Measurements from ENCODE around the gene ALCAM. TPM values are rescaled to one million over a fixed set of nuclear protein-coding genes. Genes with fewer than 3 reads are reported as not detected.
A peak's percentile ranks its signal among the peaks of the same experiment; 100 is the strongest.

The ALCAM gene
- total and polyA plus RNA-seq, 7 donors = 0.42 to 1.5 (median 0.70) TPM

DNA sequence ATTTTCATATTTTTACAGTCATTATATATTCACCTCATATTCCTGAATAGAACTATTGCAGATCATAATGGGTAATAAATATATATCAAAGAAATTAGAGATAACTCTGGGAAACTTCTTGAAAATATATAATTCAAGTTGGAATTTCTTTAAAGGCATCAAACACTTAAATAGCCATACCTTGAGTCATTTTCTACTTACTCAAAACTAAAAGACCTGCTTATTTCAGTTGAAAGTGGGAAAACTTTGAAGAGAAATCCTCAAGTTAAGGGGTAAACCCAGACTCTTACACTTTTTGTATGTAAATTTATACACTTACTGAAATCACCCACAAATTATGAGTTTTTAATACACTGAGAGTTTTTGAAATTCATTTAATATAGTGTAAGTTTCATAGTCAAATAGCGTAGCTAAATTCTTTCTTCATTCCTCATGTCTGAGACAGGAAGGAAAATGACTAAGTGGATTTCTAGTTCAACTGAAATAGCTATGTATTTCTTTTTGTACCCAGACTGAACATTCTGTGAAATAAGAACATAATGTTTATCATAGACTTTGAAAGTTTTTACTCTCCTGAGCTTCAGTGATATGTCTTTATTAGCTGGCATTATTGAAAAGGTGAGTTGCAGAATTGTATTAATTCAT is 4.6 kb upstream of the ALCAM start:
- peaks cover 3% of the 10 kb centered on the region for H3K4me1 ChIP-seq
- ATAC-seq = no peak
- intact Hi-C loops (cut with DNase I) = no loop called here

DNA sequence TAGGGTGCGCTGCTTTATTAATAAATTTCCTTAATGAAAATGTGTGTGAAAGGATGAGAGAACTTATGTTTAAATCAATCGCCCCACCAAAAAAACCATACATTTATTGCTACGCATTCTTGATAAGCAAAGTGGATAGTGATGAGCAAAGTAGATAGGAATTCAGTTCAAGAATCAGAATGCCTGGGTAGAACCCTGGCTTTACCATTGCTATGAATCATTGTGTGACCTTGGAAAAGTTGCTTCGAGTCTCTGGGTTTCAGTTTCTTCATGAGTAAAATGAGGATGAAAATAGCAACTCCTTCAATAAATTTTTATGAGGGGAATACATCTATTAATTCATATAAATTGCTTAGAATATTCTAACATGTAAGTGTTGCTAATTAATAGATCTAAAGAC is 2.6 kb upstream of the ALCAM start:
- no peak for ATAC-seq
- WGBS, 3 donors = 85 to 94% (median 90%) methylated on average over 4 of the region's 4 CpGs
- intact Hi-C loops (cut with DNase I) = no loop called here

More for the DNA sequence above, 4.6 kb upstream of the ALCAM start:
- no peaks in the 10 kb centered on the region for H3K36me3 ChIP-seq (ENCODE audit: insufficient read depth in 1 of 2, low read depth in 1 of 2)
- 79 to 89% (median 83%) methylated on average over 1 of the region's 1 CpG for WGBS, 3 donors
- H3K27me3 ChIP-seq (ENCODE audit: insufficient read depth in 3 of 3, low read length in 2 of 3) = peaks cover 0 to 29% (median 6%) of the 10 kb centered on the region in 3 donors
- H3K4me3 ChIP-seq = no peak overlapping the region
- no peaks in the 10 kb centered on the region for H3K9me3 ChIP-seq
- TF ChIP-seq, protein P1, sequence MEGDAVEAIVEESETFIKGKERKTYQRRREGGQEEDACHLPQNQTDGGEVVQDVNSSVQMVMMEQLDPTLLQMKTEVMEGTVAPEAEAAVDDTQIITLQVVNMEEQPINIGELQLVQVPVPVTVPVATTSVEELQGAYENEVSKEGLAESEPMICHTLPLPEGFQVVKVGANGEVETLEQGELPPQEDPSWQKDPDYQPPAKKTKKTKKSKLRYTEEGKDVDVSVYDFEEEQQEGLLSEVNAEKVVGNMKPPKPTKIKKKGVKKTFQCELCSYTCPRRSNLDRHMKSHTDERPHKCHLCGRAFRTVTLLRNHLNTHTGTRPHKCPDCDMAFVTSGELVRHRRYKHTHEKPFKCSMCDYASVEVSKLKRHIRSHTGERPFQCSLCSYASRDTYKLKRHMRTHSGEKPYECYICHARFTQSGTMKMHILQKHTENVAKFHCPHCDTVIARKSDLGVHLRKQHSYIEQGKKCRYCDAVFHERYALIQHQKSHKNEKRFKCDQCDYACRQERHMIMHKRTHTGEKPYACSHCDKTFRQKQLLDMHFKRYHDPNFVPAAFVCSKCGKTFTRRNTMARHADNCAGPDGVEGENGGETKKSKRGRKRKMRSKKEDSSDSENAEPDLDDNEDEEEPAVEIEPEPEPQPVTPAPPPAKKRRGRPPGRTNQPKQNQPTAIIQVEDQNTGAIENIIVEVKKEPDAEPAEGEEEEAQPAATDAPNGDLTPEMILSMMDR (IDR thresholded peaks at IDR 0.05) = no peak
- DNase-seq = no peak
- H3K27ac ChIP-seq = no peak overlapping the region

DNA sequence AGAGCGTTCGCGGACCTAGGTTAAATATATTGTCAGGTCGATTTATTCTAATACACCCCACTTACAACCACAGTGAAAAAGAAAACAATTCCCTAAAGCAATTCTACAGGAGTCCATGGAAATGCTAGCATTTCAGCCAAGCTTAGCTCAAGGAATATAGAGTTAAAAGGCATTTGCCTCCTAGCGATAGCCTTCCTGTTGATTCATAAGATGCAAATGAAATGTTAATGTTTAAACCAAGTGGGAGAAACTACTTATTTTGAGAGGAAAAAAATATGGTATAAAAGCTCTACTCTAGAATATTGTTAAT is 1.7 kb upstream of the ALCAM start:
- H3K27me3 ChIP-seq (ENCODE audit: insufficient read depth in 3 of 3, low read length in 2 of 3) = peaks cover 0 to 56% (median 8%) of the 10 kb centered on the region in 3 donors
- no peaks in the 10 kb centered on the region for H3K9me3 ChIP-seq
- no peak for ATAC-seq
- TF ChIP-seq, protein P1 (IDR thresholded peaks at IDR 0.05) = no peak
- no peak for DNase-seq
- H3K4me3 ChIP-seq = no peak overlapping the region
- intact Hi-C loops (cut with DNase I) = no loop called here
- H3K27ac ChIP-seq = no peak overlapping the region
- H3K4me1 ChIP-seq = peaks cover 18% of the 10 kb centered on the region
- no peaks in the 10 kb centered on the region for H3K36me3 ChIP-seq (ENCODE audit: insufficient read depth in 1 of 2, low read depth in 1 of 2)
- WGBS, 3 donors = 62 to 68% (median 67%) methylated on average over 5 of the region's 5 CpGs

More for the DNA sequence above, 2.6 kb upstream of the ALCAM start:
- TF ChIP-seq, protein P1 (IDR thresholded peaks at IDR 0.05) = no peak
- no peak for DNase-seq
- no peak overlapping the region for H3K4me3 ChIP-seq
- peaks cover 13% of the 10 kb centered on the region for H3K4me1 ChIP-seq
- H3K27ac ChIP-seq = no peak overlapping the region
- no peaks in the 10 kb centered on the region for H3K9me3 ChIP-seq
- no peaks in the 10 kb centered on the region for H3K36me3 ChIP-seq (ENCODE audit: insufficient read depth in 1 of 2, low read depth in 1 of 2)
- H3K27me3 ChIP-seq (ENCODE audit: insufficient read depth in 3 of 3, low read length in 2 of 3) = peaks cover 0 to 47% (median 8%) of the 10 kb centered on the region in 3 donors

DNA sequence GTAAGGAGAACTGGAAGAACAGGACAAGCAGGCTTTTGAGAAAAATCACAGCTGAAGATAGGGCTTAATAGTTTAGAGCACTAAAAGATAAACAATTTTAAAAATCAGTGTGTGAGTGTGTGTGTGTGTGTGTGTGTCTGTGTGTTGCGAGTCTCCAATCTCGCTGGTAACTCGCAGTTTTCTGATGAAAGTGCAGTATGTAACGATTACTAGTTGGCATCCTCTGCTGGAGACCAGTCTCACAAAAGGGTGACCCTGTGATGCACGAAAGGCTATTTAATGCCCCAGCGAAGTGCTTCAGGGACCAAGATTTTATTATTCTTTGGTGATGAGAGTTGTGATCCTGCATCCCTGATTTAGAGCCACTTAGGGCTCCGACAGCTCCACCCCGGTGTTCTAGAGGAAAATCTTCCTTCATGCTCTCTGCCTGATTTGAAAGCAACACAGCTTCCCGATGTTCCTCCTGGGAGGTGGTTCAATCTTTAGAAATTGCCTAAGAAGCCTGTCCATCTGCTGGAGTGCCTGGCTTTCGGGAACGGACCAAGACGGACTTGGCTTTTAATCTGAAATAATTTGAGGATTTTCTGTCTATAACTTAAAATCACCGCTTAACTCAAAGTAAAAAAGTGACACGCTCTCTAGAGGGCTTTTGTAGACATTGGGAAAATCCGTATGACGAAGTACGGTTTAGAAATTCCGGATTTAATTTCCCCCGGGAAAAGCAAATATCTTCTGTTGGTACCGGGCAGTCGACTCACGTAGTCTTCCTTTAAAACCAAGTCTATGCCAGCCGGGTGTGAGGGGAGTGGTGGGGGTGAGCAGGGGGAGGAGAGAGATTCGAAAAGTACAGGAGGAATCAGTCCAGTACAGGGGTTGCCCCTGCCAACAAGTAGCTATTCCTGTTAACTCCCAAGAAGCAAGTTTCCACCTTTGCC is 1.1 kb upstream of the ALCAM start:
- ATAC-seq (peak in 1 of 4 donors; percentile 2), DNase-seq (no peak)
- intact Hi-C loops (cut with DNase I) = no loop called here
- no peaks in the 10 kb centered on the region for H3K9me3 ChIP-seq
- 3 to 5% (median 4%) methylated on average over 24 of the region's 24 CpGs for WGBS, 3 donors
- H3K36me3 ChIP-seq (ENCODE audit: insufficient read depth in 1 of 2, low read depth in 1 of 2) = no peaks in the 10 kb centered on the region
- H3K27me3 ChIP-seq (ENCODE audit: insufficient read depth in 3 of 3, low read length in 2 of 3) = peaks cover 0 to 63% (median 8%) of the 10 kb centered on the region in 3 donors
- TF ChIP-seq, protein P1 (IDR thresholded peaks at IDR 0.05) = no peak
- H3K27ac ChIP-seq = no peak overlapping the region
- peaks cover 20% of the 10 kb centered on the region for H3K4me1 ChIP-seq
- peak overlapping the region; percentile 73 for H3K4me3 ChIP-seq
